IPS-18c (cell line): ENCODE measurements around the gene C4BPA.

ENCODE experiments used
- H3K4me3 ChIP-seq: 2 replicates; pipeline ENCODE4 v1.7.0; 2013; ENCODE audit warnings: low read depth, mild to moderate bottlenecking, low read length, moderate library complexity; ENCODE audit not compliant: insufficient read depth
- H3K9me3 ChIP-seq: one replicate; pipeline ENCODE4 v1.6.1; 2013; ENCODE audit warnings: mild to moderate bottlenecking, low read length, moderate library complexity; ENCODE audit not compliant: control insufficient read depth, insufficient read depth

Gene C4BPA

DNA sequence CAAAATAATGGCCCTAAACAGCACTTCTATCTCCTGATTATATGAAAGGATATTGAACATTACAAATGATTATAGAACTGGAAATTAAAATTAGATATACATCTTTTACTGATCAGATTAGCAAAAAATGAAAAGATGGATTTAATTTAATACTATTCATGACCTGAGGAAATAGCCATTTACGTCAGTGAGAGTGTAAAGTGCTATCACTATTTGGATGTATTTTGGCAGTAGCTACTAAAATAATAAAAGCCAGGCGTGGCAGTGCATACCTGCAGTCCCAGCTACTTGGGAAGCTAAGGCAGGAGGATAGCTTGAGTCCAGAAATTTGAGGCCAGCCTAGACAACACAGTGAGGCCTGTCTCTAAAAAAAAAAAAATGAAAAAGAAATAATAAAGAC lies 10.1 kb upstream of the C4BPA start:
- Histone ChIP-seq H3K9me3 (peaks cover 4% of the 10 kb centered on the region), H3K4me3 (no peak overlapping the region)

DNA sequence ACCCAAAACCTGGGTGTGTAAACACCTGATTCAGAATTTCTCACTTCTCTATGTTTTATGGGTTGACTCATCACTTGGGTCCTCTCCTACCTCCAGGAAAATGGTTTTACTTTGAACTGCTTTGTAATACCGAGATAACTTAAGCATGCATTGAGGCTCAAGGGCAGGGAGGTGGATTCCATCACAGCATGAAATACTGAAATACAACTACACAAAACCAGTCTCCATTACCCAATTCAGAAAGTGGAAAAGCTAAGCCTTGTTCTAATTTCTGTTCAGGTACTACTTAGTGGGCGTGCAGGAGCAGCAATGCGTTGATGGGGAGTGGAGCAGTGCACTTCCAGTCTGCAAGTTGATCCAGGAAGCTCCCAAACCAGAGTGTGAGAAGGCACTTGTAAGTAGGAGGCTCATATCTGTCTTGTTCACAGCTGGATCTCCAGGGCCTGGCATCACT lies 6.1 kb upstream of the C4BPA start:
- Histone ChIP-seq H3K4me3 (no peak overlapping the region), H3K9me3 (peaks cover 10% of the 10 kb centered on the region)

- Histone ChIP-seq H3K9me3 (peaks cover 10% of the 10 kb centered on the region), H3K4me3 (no peak overlapping the region)
These were observed 2.3 kb upstream of the C4BPA start for GRCh38 chr1:207101720-207102119.

- H3K4me3 ChIP-seq: no peak overlapping the region
These were observed 1.9 kb upstream of the C4BPA start for GRCh38 chr1:207102146-207102545.

DNA sequence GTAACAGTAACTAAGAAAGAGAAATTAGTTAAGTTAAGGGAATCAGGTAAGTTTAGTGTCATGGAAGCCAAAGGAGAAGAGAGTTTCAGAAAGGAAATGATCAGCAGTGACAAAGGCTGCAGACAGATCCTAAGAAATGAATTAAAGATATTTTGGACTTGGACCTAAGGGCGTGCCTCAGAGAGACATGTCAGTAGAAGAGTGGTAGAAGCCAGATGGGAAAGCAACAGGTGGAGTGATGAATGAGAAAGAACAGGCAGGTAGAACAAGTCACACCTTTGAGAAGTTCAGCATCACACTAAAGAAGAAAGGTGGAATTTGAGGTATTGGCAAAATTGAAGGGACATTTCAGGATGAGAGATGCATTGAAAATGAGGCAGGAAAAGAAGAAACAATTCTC lies 1.4 kb upstream of the C4BPA start:
- H3K9me3 ChIP-seq: peaks cover 10% of the 10 kb centered on the region
- no peak overlapping the region for H3K4me3 ChIP-seq

More at GRCh38 chr1:207102146-207102545, 1.9 kb upstream of the C4BPA start:
- peaks cover 10% of the 10 kb centered on the region for H3K9me3 ChIP-seq

GRCh38 chr1:207109004-207109403 lies 5.0 kb downstream of the C4BPA start:
- no peaks in the 10 kb centered on the region for H3K9me3 ChIP-seq
- H3K4me3 ChIP-seq: no peak overlapping the region

DNA sequence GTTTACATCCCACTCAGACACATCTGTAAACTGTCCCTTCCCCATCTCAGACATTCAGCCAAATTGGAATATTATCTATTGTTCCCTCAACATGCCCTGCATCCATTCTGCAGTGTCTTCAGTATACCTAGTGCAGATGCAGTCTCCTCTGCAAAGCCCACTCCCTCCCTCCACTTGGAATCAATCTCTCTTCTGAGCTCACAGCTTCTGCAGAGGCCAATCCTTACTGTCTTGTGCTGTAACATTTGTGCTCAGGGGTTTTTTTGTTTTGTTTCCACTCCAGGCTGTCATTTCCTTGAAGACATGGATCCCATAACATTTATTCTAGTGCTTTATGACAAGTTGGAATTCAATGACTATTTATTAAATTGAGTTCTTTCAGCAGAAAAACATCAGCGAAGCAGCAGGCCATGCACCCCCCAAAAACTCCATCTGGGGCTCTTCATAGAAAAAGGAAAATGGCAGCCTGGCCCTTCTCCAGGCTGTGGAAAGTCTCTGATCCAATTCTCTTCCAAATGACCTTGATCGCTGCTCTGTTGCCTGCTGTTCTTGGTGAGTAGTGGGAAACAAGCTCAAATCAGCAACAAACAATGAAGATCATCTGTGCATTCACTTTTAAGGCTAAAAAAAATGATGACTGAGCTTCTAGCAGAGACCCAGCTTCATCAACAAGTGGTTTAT lies 8.7 kb downstream of the C4BPA start:
- Histone ChIP-seq H3K9me3 (no peaks in the 10 kb centered on the region), H3K4me3 (no peak overlapping the region)

GRCh38 chr1:207115269-207115668 lies 11.2 kb downstream of the C4BPA start:
- no peak overlapping the region for H3K4me3 ChIP-seq
- H3K9me3 ChIP-seq: no peaks in the 10 kb centered on the region

GRCh38 chr1:207124389-207124788 lies 20.4 kb downstream of the C4BPA start:
- Histone ChIP-seq H3K9me3 (no peaks in the 10 kb centered on the region), H3K4me3 (no peak overlapping the region)

GRCh38 chr1:207128336-207128921 lies 24.4 kb downstream of the C4BPA start:
- H3K9me3 ChIP-seq: no peaks in the 10 kb centered on the region
- no peak overlapping the region for H3K4me3 ChIP-seq

DNA sequence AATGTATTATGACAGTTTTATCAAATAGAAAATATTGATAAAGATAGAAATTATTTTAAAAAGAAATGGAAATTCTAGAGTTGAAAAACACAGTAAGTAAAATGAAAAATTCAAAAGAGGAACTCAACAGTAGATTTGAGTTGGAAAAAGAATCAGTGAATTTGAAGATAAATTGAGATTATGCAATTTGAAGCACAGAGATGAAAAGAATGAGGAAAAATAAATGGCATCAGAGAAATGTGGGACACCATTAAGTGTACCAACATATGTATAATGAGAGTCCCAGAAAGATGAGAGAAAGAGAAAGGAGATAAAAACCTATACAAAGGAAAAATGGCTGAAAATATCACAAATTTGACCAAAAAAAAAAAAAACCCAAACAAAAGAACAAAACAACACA lies 25.0 kb downstream of the C4BPA start:
- H3K9me3 ChIP-seq: no peaks in the 10 kb centered on the region
- H3K4me3 ChIP-seq: no peak overlapping the region

DNA sequence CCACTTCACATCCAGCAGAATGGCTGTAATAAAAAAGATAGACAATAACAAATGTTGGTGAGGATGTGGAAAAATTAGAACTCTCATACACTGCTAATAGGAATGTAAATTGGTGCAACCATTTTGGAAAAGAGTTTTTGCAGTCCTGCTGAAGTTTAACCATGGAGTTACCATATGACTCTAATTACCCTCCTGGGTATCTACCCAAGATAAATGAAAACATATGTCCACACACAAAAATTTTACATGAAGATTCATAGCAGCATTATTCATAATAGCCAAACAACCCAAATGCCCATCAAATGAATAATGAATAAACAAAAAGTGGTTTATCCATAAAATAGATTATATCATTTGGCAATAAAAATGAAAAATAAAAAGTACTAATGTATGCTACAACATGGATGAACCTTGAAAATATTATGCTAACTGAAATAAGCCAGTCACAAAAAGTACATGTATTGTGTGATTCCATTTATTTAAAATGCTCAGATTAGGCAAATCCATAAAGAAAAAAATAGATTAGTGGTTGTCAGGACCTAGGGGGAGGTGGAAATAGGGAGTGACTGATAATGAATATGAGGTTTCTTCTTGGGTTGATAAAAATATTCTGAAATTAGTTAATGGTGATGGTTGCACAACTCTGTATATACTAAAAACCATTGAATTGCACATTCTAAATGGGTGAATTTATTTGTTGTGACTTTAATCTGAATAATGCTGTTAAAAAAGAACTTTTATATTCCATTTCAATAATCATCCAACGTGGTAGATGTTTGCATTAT lies 26.4 kb downstream of the C4BPA start:
- Histone ChIP-seq H3K4me3 (no peak overlapping the region), H3K9me3 (no peaks in the 10 kb centered on the region)

GRCh38 chr1:207131163-207131562 lies 27.1 kb downstream of the C4BPA start:
- H3K4me3 ChIP-seq: no peak overlapping the region
- H3K9me3 ChIP-seq: no peaks in the 10 kb centered on the region

GRCh38 chr1:207134581-207134980 lies 30.5 kb downstream of the C4BPA start:
- H3K9me3 ChIP-seq: no peaks in the 10 kb centered on the region

GRCh38 chr1:207139616-207140015 lies 35.6 kb downstream of the C4BPA start:
- Histone ChIP-seq H3K9me3 (no peaks in the 10 kb centered on the region), H3K4me3 (no peak overlapping the region)

More at GRCh38 chr1:207134581-207134980, 30.5 kb downstream of the C4BPA start:
- H3K4me3 ChIP-seq: no peak overlapping the region

DNA sequence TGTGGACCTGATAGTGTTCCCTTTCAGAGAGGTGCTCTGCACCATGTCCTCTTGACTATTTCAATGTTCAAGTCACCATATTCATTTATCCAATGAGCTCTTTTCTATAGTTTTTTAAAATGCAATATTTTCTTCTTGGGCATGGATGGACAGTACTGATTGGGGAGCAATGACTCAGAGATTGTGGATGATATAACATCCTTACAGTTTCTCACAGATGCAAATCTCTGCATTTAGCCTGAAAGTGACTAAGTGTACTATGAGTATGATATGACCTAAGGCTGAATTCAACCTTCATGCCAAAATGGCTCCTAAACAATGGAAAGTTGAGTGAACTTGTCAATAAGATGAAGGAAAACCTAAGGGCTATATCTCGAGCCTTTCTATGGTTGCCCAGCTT lies 36.5 kb downstream of the C4BPA start:
- Histone ChIP-seq H3K9me3 (no peaks in the 10 kb centered on the region), H3K4me3 (no peak overlapping the region)

- H3K4me3 ChIP-seq: no peak overlapping the region
- H3K9me3 ChIP-seq: no peaks in the 10 kb centered on the region
These were observed 41.5 kb downstream of the C4BPA start for GRCh38 chr1:207145401-207146058.

DNA sequence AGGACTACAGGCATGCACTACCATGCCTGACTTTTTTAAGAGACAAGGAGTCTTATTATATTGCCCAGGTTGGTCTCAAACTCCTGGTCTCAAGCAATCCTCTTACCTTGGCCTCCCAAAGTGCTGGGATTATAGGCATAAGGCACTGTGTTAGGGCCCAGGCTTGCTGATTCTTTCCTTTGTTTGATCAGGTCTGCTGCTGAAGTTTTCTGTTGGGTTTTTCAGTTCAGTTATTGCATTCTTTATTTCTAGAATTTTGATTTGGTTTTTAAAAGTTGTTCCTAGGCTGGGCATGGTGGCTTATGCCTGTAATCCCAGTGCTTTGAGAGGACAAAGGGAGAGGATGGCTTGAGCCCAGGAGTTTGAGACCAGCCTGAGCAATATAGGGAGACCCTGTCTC lies 47.9 kb downstream of the C4BPA start:
- Histone ChIP-seq H3K9me3 (no peaks in the 10 kb centered on the region), H3K4me3 (no peak overlapping the region)
